HL-60 (cell line): ENCODE data around the gene USP14.
A peak's percentile ranks its signal among the peaks of the same experiment; 100 is the strongest.

Experiments used
- DNase-seq, 2 experiments: peaks; one replicate each; pipeline ENCODE4 v3.0.0-alpha.2; 2010 to 2020; ENCODE audit warnings: low read depth in 1 of 2, low spot score in 1 of 2
- H3K27ac ChIP-seq: fragments of 250-450 bp; sonication (Bioruptor Pico); replicated peaks from 2 replicates; pipeline ENCODE4 v1.5.1; 2020; ENCODE audit warnings: mild to moderate bottlenecking, moderate library complexity
- H3K27me3 ChIP-seq: fragments of 250-450 bp; sonication (Bioruptor Pico); 2 replicates; pipeline ENCODE4 v1.5.1; 2021; ENCODE audit warnings: mild to moderate bottlenecking, moderate library complexity; ENCODE audit not compliant: insufficient read depth, poor library complexity, severe bottlenecking
- H3K4me3 ChIP-seq: replicated peaks from 2 replicates; pipeline ENCODE4 v1.5.1; 2011; ENCODE audit warnings: mild to moderate bottlenecking, control low read depth, low read length; ENCODE audit not compliant: insufficient read depth
- GABPA ChIP-seq: IDR thresholded peaks from 2 replicates; pipeline ENCODE4 v1.6.1; 2012; ENCODE audit warnings: low read depth
- POLR2AphosphoS5 ChIP-seq: IDR thresholded peaks from 2 replicates; pipeline ENCODE4 v1.6.1; 2012; ENCODE audit warnings: low read depth
- SPI1 ChIP-seq: IDR thresholded peaks from 2 replicates; pipeline ENCODE4 v1.6.1; 2012; ENCODE audit warnings: low read depth, mild to moderate bottlenecking, borderline replicate concordance
- TF ChIP-seq, protein P1 (sequence below): IDR thresholded peaks from 2 replicates; pipeline ENCODE4 v1.6.1; 2012; ENCODE audit warnings: low read depth; ENCODE audit not compliant: insufficient replicate concordance
- TF ChIP-seq, protein P2 (sequence below): IDR thresholded peaks from one replicate; pipeline ENCODE4 v1.5.1; 2011; ENCODE audit warnings: low read length, control low read depth, inconsistent platforms; ENCODE audit not compliant: insufficient read depth

The USP14 gene

GRCh38 chr18:155688-156087, 2.7 kb upstream of the USP14 start:
- TF ChIP-seq SPI1, result no peak
- TF ChIP-seq POLR2AphosphoS5, result no peak
- TF ChIP-seq, protein P1, sequence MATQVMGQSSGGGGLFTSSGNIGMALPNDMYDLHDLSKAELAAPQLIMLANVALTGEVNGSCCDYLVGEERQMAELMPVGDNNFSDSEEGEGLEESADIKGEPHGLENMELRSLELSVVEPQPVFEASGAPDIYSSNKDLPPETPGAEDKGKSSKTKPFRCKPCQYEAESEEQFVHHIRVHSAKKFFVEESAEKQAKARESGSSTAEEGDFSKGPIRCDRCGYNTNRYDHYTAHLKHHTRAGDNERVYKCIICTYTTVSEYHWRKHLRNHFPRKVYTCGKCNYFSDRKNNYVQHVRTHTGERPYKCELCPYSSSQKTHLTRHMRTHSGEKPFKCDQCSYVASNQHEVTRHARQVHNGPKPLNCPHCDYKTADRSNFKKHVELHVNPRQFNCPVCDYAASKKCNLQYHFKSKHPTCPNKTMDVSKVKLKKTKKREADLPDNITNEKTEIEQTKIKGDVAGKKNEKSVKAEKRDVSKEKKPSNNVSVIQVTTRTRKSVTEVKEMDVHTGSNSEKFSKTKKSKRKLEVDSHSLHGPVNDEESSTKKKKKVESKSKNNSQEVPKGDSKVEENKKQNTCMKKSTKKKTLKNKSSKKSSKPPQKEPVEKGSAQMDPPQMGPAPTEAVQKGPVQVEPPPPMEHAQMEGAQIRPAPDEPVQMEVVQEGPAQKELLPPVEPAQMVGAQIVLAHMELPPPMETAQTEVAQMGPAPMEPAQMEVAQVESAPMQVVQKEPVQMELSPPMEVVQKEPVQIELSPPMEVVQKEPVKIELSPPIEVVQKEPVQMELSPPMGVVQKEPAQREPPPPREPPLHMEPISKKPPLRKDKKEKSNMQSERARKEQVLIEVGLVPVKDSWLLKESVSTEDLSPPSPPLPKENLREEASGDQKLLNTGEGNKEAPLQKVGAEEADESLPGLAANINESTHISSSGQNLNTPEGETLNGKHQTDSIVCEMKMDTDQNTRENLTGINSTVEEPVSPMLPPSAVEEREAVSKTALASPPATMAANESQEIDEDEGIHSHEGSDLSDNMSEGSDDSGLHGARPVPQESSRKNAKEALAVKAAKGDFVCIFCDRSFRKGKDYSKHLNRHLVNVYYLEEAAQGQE, result no peak
- no peak overlapping the region for H3K27ac ChIP-seq
- DNase-seq, result no peak
- H3K4me3 ChIP-seq, result no peak overlapping the region
- no peaks in the 10 kb centered on the region for H3K27me3 ChIP-seq

GRCh38 chr18:156514-157230, 1.7 kb upstream of the USP14 start:
- DNase-seq, result no peak
- TF ChIP-seq SPI1 (no peak), POLR2AphosphoS5 (no peak), GABPA (no peak)
- TF ChIP-seq, protein P1, result no peak
- TF ChIP-seq, protein P2, sequence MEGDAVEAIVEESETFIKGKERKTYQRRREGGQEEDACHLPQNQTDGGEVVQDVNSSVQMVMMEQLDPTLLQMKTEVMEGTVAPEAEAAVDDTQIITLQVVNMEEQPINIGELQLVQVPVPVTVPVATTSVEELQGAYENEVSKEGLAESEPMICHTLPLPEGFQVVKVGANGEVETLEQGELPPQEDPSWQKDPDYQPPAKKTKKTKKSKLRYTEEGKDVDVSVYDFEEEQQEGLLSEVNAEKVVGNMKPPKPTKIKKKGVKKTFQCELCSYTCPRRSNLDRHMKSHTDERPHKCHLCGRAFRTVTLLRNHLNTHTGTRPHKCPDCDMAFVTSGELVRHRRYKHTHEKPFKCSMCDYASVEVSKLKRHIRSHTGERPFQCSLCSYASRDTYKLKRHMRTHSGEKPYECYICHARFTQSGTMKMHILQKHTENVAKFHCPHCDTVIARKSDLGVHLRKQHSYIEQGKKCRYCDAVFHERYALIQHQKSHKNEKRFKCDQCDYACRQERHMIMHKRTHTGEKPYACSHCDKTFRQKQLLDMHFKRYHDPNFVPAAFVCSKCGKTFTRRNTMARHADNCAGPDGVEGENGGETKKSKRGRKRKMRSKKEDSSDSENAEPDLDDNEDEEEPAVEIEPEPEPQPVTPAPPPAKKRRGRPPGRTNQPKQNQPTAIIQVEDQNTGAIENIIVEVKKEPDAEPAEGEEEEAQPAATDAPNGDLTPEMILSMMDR, result no peak
- no peak overlapping the region for H3K4me3 ChIP-seq
- H3K27ac ChIP-seq, result no peak overlapping the region
- H3K27me3 ChIP-seq, result no peaks in the 10 kb centered on the region

GRCh38 chr18:159037-159652, 788 bp downstream of the USP14 start:
- peak overlapping the region; percentile 76 for H3K4me3 ChIP-seq
- DNase-seq, result peak in 1 of 2 experiments; percentile 14
- TF ChIP-seq SPI1 (no peak), POLR2AphosphoS5 (no peak)
- TF ChIP-seq, protein P1, result no peak
- TF ChIP-seq, protein P2, result no peak
- peak overlapping the region; percentile 74 for H3K27ac ChIP-seq
- H3K27me3 ChIP-seq, result no peaks in the 10 kb centered on the region
